Measurements from ENCODE around the gene POT1. TPM values are rescaled to one million over a fixed set of nuclear protein-coding genes. Genes with fewer than 3 reads are reported as not detected.

Gene POT1
- total and polyA plus RNA-seq, 2 donors (not counting 3 experiments of a cell fraction or from before 2014, with no cell fraction given): 11.1 to 22.4 TPM

- H3K27me3 ChIP-seq (ENCODE audit: control insufficient read depth in 2 of 2, insufficient read depth in 2 of 2, low read length in 2 of 2): peaks cover 0 to 1% of the 10 kb centered on the region in 2 experiments
- DNase-seq (ENCODE audit: low read depth, low spot score) (no peak), FAIRE-seq (no peak)
- H3K79me2 ChIP-seq (ENCODE audit: control insufficient read depth, insufficient read depth, low read length): no peaks in the 10 kb centered on the region
- no peak overlapping the region for H2AFZ ChIP-seq (ENCODE audit: low read depth, low read length)
- no peaks in the 10 kb centered on the region for H3K36me3 ChIP-seq (ENCODE audit: control insufficient read depth in 2 of 2, extremely low read depth in 1 of 2, insufficient read depth in 2 of 2, low read length in 2 of 2)
- ChIA-PET CTCF (interaction anchor here (1.9 kb wide), 1 partner anchor 10 kb away, joined by 14 read pairs; no protein-coding TSS in a partner anchor), POLR2A (no interaction called here)
- H3K4me1 ChIP-seq (ENCODE audit: control insufficient read depth, extremely low read depth, insufficient read depth, low read length): peaks cover 6% of the 10 kb centered on the region
- no peaks in the 10 kb centered on the region for H3K9me3 ChIP-seq (replicated peaks; ENCODE audit: control insufficient read depth, insufficient read depth, low read length)
- intact Hi-C loops (cut with micrococcal nuclease) (no loop called here), dilution Hi-C loops (cut with MboI; ENCODE audit: extremely low pct_ligation_motif_present, low sequenced_read_pairs) (no loop called here)
- H3K27ac ChIP-seq (ENCODE audit: insufficient read depth, low read depth, low read length): no peak overlapping the region
- H4K20me1 ChIP-seq (replicated peaks; ENCODE audit: control insufficient read depth, extremely low read depth, insufficient read depth, low read length): no peaks in the 10 kb centered on the region
- BruUV-seq (replicated peaks): no TSS peak
- H3K4me3 ChIP-seq (replicated peaks in 1 of 3; ENCODE audit: insufficient read depth in 1 of 3, low read depth in 1 of 3, low read length in 3 of 3): no peak overlapping the region
- no peak for TF ChIP-seq JUN (IDR thresholded peaks at IDR 0.05; ENCODE audit: borderline replicate concordance, insufficient read depth, insufficient read length, low read depth)
- no peak for TF ChIP-seq EZH2 (IDR thresholded peaks at IDR 0.05; ENCODE audit: borderline replicate concordance, low read depth, low read length, severe bottlenecking)
- TF ChIP-seq MAX (IDR thresholded peaks at IDR 0.05; ENCODE audit: insufficient read depth, insufficient read length): no peak
- no peak for TF ChIP-seq GATA2 (IDR thresholded peaks at IDR 0.05; ENCODE audit: insufficient read depth, insufficient read length, low read depth, low read length)
- no peak for TF ChIP-seq CTCF (IDR thresholded peaks at IDR 0.05; ENCODE audit: extremely low read depth in 1 of 2, insufficient read depth in 1 of 2, low read depth in 1 of 2, low read length in 2 of 2)
- TF ChIP-seq POLR2AphosphoS5 (IDR thresholded peaks at IDR 0.05; ENCODE audit: insufficient read depth, low read depth, low read length): no peak
- TF ChIP-seq POLR2A (IDR thresholded peaks at IDR 0.05; ENCODE audit: low read depth, low read length): no peak
- no peak for TF ChIP-seq FOS (IDR thresholded peaks at IDR 0.05; ENCODE audit: borderline replicate concordance, insufficient read depth, low read length)
- TF ChIP-seq MYC (IDR thresholded peaks at IDR 0.05; ENCODE audit: low read depth, low read length): no peak
- no peak overlapping the region for H3K4me2 ChIP-seq (ENCODE audit: insufficient read depth, low read length)
- no peak overlapping the region for H3K9ac ChIP-seq (replicated peaks; ENCODE audit: extremely low read depth, insufficient read depth, low read length)
- H3K9me1 ChIP-seq (replicated peaks; ENCODE audit: control insufficient read depth, extremely low read depth, insufficient read depth, low read length): no peaks in the 10 kb centered on the region
Observed at GRCh38 chr7:124775422-124775821, 154.2 kb downstream of the POT1 start.
